DOHH2 (cell line): ENCODE measurements around the gene SPRY1.

Experiments used
- CTCF ChIP-seq: fragments of 200-600 bp; sonication (generic); IDR thresholded peaks from one replicate; pipeline ENCODE4 v1.5.1; 2014; ENCODE audit warnings: antibody characterized with exemption, mild to moderate bottlenecking, low read depth, low read length; ENCODE audit not compliant: poor library complexity, severe bottlenecking
- EZH2phosphoT487 ChIP-seq: fragments of 200-600 bp; sonication (generic); IDR thresholded peaks from 2 replicates; pipeline ENCODE4 v1.6.1; 2017; ENCODE audit warnings: borderline replicate concordance, mild to moderate bottlenecking, antibody characterized with exemption, low read length, moderate library complexity, mixed read lengths

GRCh38 chr4:123417813-123418212 lies 21.2 kb downstream of the SPRY1 start:
- TF ChIP-seq CTCF (no peak), EZH2phosphoT487 (no peak)
